Gastrocnemius medialis (tissue), 4 donors: ENCODE measurements around the gene CCM2.

Experiments used
- POLR2A ChIP-seq, 2 donors: fragments of 450-650 bp; IDR thresholded peaks; one replicate each; pipeline ENCODE4 v1.6.1; 2017; ENCODE audit warnings: antibody characterized with exemption in 2 of 2, mild to moderate bottlenecking in 2 of 2, moderate library complexity in 2 of 2
- TF ChIP-seq, protein P1 (sequence below), 5 experiments: fragments of 450-650 bp in 3 of 5; fragments of 200-600 bp in 2 of 5; sonication (generic) in 2 of 5; IDR thresholded peaks in 4 of 5; conservative IDR thresholded peaks in 1 of 5; 1 replicate in 4 of 5; 2 replicates in 1 of 5; pipeline ENCODE4 v1.5.1; 2016 to 2019; ENCODE audit warnings: antibody characterized with exemption in 5 of 5, mild to moderate bottlenecking in 3 of 5, moderate library complexity in 3 of 5

DNA sequence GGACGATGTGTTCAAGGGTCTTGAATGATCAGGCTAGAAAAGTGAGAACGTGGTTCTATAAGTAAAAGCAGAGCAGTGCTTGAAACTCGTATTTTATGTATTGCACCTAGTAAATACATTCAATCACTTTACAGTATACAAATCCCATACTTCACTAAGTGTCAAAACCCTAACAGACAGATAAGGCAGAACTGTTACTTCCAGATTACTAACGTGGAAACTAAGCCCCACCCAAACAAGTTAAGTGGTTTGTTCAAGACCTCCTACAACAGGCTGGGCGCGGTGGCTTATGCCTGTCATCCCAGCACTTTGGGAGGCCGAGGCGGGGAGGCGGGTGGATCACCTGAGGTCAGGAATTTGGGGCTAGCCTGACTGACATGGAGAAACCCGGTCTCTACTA is 12.0 kb upstream of the CCM2 start:
- TF ChIP-seq, protein P1, sequence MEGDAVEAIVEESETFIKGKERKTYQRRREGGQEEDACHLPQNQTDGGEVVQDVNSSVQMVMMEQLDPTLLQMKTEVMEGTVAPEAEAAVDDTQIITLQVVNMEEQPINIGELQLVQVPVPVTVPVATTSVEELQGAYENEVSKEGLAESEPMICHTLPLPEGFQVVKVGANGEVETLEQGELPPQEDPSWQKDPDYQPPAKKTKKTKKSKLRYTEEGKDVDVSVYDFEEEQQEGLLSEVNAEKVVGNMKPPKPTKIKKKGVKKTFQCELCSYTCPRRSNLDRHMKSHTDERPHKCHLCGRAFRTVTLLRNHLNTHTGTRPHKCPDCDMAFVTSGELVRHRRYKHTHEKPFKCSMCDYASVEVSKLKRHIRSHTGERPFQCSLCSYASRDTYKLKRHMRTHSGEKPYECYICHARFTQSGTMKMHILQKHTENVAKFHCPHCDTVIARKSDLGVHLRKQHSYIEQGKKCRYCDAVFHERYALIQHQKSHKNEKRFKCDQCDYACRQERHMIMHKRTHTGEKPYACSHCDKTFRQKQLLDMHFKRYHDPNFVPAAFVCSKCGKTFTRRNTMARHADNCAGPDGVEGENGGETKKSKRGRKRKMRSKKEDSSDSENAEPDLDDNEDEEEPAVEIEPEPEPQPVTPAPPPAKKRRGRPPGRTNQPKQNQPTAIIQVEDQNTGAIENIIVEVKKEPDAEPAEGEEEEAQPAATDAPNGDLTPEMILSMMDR (IDR thresholded peaks at IDR 0.05 in 4 of 5, conservative IDR thresholded peaks at IDR 0.05 in 1 of 5), result no peak
- no peak for TF ChIP-seq POLR2A (IDR thresholded peaks at IDR 0.05)
